ENCODE measurements around the gene BUB1B.

The BUB1B gene

DNA sequence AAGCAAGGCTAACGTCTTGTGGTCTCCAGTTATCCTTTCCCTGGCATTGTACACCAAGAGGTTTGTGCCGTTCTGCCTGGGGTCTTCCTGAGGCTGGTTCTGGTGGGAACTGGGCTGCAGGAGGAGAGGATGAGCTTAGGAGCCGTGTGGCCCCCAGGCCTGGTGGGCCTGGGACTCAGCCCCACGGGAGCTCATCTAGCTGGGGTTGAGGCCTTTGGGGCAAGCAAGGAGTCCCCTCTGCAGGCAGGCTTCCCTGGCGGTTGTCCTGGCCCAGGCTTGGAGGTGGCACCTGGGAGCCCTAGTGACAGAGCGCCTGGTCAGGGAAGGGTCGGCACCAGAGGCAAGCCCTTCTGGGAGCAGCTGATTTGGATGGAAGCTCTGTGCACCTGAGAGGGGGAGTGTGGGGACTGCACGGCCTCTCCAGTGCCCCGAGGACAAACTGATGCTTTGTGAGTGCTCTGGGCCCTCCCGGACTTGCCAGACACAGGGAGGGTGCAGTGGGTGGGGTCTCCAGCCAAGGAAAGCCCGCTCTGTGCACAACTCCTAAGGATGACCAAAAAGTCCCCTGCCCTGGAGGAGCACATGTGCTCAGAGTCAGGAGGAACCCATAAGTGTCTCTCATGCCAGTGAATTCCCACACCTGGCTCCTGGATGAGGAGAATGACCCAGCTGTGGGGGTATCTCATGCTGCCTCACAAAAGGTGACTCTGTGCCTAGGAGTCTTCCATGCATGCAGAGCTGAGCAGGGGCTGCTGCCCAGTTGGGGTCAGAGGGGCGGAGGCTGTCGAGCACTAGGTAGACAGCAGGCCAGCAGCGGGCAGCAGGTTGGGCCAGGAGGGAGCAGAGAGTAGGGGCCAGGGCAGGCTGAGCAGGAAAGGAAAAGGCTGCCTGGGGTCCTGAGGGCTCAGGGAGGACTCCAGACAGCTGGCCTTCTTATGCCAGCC is 80.7 kb downstream of the BUB1B start:
- DNase-seq (ENCODE audit: low spot score): no peak

DNA sequence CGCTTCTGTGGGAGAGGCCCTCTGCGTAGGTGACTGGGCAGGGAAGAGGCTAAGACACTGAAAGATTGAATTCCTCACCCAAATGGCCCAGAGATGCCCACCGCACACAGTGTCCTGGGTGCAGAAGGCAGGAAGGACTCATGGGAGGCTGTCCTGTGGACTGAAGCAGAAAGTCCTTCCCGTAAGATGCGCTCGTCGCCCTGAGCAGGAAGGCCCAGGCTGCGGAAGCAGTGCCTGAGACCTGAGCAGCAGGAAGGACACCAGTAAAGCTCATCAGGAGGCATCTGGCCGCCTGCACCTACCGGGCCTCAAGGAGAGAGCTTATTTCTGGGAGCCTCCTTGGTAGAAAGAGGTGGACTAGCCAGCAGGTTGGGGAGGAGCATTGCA is 81.3 kb downstream of the BUB1B start:
- DNase-seq (ENCODE audit: low spot score): no peak

- DNase-seq (ENCODE audit: low spot score): no peak
These were observed 81.7 kb downstream of the BUB1B start for GRCh38 chr15:40242601-40243000.

- DNase-seq (ENCODE audit: low spot score): no peak
These were observed 82.4 kb downstream of the BUB1B start for GRCh38 chr15:40243126-40243810.

GRCh38 chr15:40244961-40245523 is 84.2 kb downstream of the BUB1B start:
- DNase-seq (ENCODE audit: low spot score): no peak

DNA sequence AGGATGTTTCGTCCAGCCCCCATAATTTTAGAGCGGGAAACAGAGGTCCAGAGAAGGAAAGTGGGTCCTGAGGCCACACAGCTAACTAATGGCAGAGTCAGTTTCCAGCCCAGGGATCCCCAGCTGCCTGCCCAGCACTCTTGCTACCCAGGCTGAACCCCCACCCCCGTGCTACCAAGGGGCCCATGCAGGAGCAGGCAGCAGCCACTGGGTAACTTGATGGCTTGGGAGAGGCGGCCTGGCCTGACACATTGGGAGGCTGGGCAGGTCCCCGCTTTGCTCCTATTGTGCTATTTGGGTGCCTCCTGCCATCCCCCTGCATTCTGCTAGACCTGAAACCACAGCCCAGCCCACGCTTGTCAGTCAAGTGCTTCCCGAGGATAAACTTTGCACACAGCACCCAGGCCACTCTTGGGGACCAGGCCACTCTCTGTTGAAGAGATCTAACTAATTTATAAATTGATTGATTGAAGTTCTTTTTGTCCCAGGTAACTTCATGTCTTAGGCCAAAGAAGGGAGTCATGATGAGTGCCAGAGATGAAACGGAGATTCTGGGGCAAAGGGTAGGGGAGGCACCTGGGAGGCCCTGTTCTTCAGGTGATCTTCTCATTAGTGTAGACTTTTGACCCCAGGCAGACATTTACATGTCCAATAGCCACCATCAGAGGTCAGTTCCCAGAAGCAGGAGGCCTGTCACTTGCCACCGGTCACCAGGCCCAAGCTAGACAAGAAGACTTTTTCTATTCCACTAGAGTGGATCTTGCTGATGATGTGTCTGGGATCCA is 85.0 kb downstream of the BUB1B start:
- no peak for DNase-seq (ENCODE audit: low spot score)

GRCh38 chr15:40246496-40247280 is 85.8 kb downstream of the BUB1B start:
- DNase-seq (ENCODE audit: low spot score): no peak

GRCh38 chr15:40247406-40247971 is 86.6 kb downstream of the BUB1B start:
- DNase-seq (ENCODE audit: low spot score): no peak

GRCh38 chr15:40248006-40248783 is 87.3 kb downstream of the BUB1B start:
- no peak for DNase-seq (ENCODE audit: low spot score)

GRCh38 chr15:40249477-40250303 is 88.8 kb downstream of the BUB1B start:
- peak; percentile 53 for DNase-seq (ENCODE audit: low spot score)

- DNase-seq (ENCODE audit: low spot score): no peak
These were observed 89.4 kb downstream of the BUB1B start for GRCh38 chr15:40250304-40250656.

- no peak for DNase-seq (ENCODE audit: low spot score)
These were observed 90.1 kb downstream of the BUB1B start for GRCh38 chr15:40250771-40251483.

- no peak for DNase-seq (ENCODE audit: low spot score)
These were observed 90.7 kb downstream of the BUB1B start for GRCh38 chr15:40251486-40252140.

DNA sequence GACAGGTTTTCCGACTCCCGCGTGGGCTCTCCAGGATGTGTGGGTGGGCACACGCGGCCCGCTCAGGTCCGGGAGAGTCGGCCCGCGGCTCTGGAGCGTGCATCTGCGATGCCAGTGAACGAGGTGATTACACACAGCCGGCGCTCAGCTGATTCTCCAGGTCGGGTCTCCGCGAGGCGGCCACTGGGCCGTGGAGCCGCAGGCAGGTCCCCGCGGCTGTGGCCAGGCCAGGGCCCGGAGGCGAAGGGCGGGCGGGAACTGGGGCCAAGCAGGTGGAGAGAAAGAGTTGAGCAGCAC is 91.2 kb downstream of the BUB1B start:
- no peak for DNase-seq (ENCODE audit: low spot score)

GRCh38 chr15:40252438-40253166 is 91.7 kb downstream of the BUB1B start:
- peak; percentile 46 for DNase-seq (ENCODE audit: low spot score)

DNA sequence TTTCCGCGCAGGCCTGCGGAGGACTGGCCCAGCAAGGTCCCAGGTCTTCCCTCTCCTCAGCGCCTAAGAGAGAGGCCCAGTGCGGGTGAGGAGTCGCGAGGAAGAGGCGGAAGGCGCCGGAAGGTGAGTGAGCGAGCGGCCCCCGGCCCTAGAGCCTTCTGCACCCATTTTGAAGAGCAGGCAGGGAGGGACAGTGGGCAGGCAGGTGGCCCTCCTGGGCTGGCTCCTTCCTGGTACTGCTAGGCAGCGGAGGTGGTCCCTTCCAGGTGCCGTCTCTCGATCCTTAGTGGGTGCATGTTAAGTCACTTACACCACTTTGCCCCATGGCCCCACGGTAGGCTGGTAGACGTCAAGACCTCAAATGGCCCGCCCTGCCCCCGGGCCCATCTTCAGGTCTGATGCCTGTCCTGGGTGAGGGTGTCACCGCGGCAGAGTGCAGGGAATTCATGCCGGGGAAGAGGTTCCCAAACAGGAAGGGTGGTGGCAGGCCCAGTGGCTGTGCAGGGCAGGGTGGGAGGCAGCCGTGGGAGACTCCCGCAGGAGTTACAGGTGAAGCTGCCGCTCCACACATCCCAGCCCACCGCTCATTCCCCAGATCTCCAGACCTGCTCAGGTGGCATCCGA is 92.4 kb downstream of the BUB1B start:
- no peak for DNase-seq (ENCODE audit: low spot score)

DNA sequence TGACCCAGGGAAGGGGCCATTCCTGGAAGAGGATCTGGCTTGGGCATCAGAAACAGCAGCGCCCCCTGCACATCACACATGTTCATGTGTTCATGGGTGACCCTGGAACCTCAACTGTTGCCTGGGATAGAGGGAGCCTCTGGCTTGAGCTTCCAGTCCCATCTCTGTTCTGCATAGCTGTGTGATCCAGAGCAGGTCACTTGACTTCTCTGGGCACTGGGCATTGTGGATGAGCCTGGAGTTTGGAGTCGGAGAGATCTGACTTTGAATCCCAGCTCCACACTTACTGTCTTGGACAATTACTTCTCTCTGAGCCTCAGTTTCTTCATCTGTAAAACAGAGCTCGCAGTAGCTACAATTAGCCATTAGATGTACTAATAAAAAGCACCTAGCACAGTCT is 93.6 kb downstream of the BUB1B start:
- no peak for DNase-seq (ENCODE audit: low spot score)
